NCI-H2107 treated with DMSO at 0.1 percent for 48 hours (cell line): Measurements from ENCODE around the gene PCDH1.

Experiments used
- DNase-seq: peaks from one replicate; lab custom pipeline; 2025; ENCODE audit not compliant: unreplicated experiment; lab: John Stamatoyannopoulos, UW

The PCDH1 gene

DNA sequence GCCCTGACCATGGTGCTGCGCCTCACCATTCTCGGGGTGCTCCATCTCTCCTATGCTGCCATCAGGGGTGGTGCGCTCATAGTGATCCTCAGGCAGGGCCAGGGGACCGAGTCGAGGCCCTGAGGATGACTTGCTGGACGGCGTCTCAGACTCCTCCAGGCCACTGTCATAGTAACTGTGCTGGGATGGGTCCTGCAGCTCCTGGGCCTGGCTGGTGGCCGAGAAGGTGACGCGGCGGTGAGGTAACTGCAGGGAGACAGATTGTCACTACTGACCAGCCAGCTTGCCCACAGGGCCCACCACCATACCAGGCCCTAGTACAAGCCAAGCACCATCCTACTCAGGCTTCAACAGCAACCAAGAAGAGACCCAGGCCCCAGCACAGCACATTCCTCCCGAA lies 21.0 kb downstream of the PCDH1 start:
- DNase-seq = no peak

- no peak for DNase-seq
Measured at GRCh38 chr5:141856037-141856790, 22.0 kb downstream of the PCDH1 start.

GRCh38 chr5:141855265-141856036 lies 22.8 kb downstream of the PCDH1 start:
- DNase-seq = peak; percentile 17

- DNase-seq = no peak
Measured at GRCh38 chr5:141853895-141854626, 24.1 kb downstream of the PCDH1 start.

DNA sequence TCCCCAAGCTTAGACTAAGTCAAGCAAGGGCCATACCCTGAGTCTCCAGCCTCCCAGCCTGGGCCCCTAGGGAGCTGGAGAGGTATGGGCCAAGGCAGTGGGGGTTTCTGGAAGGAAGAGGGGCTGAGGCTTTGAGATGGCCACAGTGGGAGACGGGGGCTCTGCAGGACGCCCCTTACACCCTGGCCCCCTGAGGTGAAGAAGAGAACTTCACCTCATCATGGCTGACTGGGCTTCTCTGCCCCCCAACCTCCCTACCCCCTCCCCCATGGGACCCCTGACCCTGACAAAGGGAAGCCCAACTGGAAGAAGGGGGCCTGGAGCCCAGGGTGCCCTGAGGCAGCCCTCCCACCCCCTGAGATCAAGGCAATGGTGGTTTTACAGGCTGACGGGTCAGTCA lies 25.8 kb downstream of the PCDH1 start:
- DNase-seq = no peak

DNA sequence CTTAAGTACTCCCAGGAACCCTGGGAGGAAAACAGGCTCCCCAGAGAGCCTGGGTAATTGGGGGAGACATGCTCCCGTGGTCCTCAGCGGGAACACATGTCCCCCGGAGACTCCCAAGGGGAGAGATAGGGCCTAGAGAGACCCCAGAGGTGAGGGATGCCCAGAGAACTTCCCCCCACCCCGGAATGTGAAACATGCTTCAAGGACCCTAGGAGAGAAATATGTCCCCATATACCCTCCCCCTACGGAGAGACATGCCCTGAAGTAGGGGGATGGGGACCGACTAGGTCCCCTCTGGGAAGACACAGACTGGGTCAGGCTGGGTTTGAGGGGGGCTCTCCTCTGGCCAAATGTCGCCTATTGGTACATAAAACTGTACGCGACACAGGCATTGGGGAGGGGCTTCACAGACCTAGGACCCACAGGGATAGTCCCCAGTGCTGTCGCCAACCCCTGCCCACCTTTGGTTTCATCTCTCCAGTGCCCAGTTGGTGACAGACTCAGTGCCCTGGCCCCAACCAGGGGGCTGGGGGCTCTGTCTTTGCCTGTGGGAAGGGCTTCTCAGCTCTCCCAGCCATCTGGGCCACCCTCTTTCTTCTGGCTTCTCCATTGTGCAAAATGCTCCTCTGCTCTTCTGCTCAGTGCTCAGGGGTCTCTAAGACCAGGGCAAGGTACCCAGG lies 26.9 kb downstream of the PCDH1 start:
- DNase-seq = no peak

DNA sequence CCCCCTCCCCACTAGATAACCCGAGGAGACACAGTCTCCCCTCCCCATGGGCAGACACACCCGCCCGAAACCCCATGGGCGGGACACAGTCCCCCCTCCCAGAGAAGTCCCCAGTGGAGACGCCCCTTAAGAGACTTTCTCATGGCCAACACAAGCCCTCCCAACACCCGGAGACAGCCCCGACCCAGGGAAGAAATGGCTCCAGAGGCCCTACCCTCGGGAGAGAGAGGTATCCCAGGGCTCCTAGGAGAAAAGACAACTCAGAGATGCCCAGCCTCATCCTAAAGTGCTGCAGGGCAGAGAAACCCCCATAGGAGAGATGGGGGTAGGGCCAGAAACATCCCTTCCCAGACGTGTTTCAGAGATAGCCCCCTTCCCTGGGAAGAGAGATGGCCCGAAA lies 27.4 kb downstream of the PCDH1 start:
- DNase-seq = no peak

- peak; percentile 18 for DNase-seq
Measured at GRCh38 chr5:141850244-141850768, 27.9 kb downstream of the PCDH1 start.

GRCh38 chr5:141849415-141850243 lies 28.6 kb downstream of the PCDH1 start:
- peak; percentile 57 for DNase-seq

- DNase-seq = no peak
Measured at GRCh38 chr5:141848744-141849414, 29.3 kb downstream of the PCDH1 start.

GRCh38 chr5:141846031-141846430 lies 32.2 kb downstream of the PCDH1 start:
- peak; percentile 51 for DNase-seq

GRCh38 chr5:141845371-141845851 lies 32.8 kb downstream of the PCDH1 start:
- DNase-seq = no peak

DNA sequence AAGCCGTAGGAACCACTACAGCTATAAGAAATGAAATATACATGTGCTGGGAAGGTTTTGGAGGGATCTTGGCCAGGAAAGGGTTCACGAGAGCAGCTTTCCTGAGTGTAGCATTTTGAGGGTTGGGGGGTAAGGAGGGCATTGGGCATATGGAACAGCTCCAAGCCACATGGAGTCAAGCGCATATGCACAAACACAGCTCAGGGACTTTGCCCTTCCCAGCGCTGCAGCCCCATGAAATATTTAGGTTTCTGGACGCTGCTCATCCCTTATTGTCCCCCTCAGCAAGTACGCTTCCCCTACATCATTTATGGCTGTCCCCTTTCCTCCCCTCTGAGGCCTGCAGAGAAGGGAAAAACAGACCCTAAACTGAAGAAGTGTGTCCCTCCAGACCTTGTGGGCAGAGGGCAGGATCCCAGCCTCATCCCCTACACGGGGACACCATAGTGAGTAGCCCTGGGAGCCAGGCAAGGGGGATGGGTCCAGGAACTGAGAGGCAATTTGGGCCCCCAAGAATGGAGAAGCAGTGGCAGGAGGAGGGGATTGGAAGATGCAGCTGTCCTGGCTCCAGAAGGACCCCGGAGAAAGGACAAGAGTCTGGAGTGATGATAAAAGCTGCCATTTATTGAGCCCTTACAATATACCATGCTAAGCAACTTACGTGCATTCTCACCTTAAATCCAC lies 33.7 kb downstream of the PCDH1 start:
- no peak for DNase-seq

- no peak for DNase-seq
Measured at GRCh38 chr5:141843156-141843927, 34.9 kb downstream of the PCDH1 start.

- DNase-seq = no peak
Measured at GRCh38 chr5:141841378-141842180, 36.6 kb downstream of the PCDH1 start.

DNA sequence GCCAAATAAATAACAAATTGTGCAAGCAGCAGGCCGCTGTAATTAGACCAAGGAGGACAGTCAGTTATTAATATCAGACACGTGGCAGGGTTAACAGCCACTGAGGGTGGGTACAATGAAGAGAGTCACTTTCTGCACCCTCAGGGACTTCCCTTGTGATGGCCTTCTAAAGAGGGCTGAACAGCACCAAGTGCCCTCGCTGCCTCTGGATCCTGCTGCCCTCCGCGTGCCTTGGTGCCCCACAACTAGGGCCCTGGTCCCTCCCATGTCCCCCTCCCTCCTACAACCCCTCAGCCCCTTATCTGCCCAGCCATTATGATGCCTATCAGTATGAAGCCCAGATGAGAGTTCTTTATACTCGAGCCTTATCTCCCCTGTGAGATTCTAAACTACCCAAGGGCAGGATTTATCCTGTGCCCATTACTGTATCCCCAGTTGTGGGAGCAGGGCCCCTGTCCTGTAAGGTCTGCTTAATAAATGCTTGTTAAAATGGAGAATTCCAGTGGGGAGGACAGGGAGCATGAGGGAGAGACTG lies 37.3 kb downstream of the PCDH1 start:
- DNase-seq = no peak

DNA sequence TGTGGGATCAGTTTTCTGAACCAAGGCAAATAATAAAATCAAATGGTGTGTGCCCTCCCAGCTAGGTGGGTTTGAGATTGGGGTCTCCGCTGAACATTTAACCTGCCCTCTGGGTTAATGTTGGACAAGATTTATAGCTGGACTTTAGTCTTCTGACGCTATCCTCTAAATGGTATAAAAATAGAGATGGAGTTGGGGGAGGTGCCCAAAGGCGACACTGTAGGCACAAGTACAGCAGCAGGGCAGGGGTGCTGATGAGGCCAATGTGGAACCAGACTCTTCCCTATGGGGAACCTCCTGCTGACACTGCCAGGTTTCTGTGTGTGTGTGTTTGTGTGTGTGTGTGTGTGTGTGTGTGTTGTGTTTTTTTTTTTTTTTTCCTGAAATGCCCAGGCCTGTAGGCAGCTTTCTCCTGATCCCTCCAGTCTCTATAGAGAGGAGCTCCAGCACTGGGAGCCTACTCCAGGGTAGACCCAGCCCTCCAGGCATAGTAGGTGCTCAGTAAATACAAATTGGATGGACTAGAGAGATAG lies 37.9 kb downstream of the PCDH1 start:
- no peak for DNase-seq
